ENCODE measurements around the gene COL4A2.

Gene COL4A2

DNA sequence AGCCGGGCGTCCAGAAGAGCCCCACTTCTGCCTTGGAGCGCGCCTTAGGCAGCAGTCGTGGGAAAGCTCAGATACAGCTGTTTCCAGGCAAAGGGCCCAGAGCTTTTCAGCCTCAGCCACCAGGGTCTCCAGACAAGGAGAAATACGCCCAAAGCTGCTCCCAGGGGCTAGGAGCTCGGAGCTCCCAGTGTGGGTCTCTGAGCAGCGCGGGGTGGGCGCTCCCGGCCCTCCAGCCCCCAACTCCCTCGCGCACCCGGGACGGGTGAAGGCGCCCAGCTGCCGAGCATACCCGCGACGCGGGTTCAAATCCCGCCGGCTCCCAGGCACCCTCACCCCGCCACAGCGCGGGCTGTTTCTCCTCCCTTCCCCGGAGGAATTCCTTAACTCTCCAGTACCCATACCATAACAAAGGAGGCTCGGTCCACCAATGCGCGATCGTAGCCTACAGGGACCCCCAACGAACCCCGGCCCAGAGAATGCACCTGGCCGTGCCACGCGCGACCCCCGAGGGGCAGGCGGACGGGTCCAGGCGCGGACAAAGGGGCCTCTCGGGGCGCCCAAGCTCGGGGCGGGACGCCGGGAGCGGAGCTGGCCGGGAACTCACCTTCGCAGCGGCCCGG, 634 bp upstream of the COL4A2 start:
- no peaks in the 10 kb centered on the region for H4K20me1 ChIP-seq (ENCODE audit: insufficient read depth, low read length)
- H2AFZ ChIP-seq (ENCODE audit: low read length), result no peak overlapping the region
- H3K9me3 ChIP-seq (replicated peaks; ENCODE audit: insufficient read depth, low read length), result no peaks in the 10 kb centered on the region
- no peaks in the 10 kb centered on the region for H3K36me3 ChIP-seq (replicated peaks; ENCODE audit: insufficient read depth, low read length)
- no peaks in the 10 kb centered on the region for H3K4me1 ChIP-seq (ENCODE audit: low read length)
- no peak for TF ChIP-seq EZH2 (optimal IDR thresholded peaks at IDR 0.05; ENCODE audit: low read depth, low read length)
- no peak for TF ChIP-seq EZH2phosphoT487 (IDR thresholded peaks at IDR 0.05; ENCODE audit: low read length)
- no peak for TF ChIP-seq CTCF (IDR thresholded peaks at IDR 0.05; ENCODE audit: low read length)
- no peak overlapping the region for H3K4me2 ChIP-seq (ENCODE audit: low read depth, low read length)
- no peaks in the 10 kb centered on the region for H3K9me2 ChIP-seq (replicated peaks; ENCODE audit: insufficient read depth, low read length)
- no peaks in the 10 kb centered on the region for H3K27me3 ChIP-seq (replicated peaks; ENCODE audit: insufficient read depth, low read length)
- H3F3A ChIP-seq (ENCODE audit: insufficient read depth, low read length), result no peaks in the 10 kb centered on the region
- H3K9ac ChIP-seq (ENCODE audit: low read length), result no peak overlapping the region
- no peak for DNase-seq
- no peak overlapping the region for H3K4me3 ChIP-seq (ENCODE audit: low read length)
- H3K79me2 ChIP-seq (ENCODE audit: low read length), result no peaks in the 10 kb centered on the region
- no peak overlapping the region for H3K27ac ChIP-seq (ENCODE audit: low read length)

GRCh38 chr13:110307767-110308655, 927 bp downstream of the COL4A2 start:
- Histone ChIP-seq H2AFZ (ENCODE audit: low read length) (no peak overlapping the region), H3K9ac (ENCODE audit: low read length) (no peak overlapping the region), H3K9me2 (replicated peaks; ENCODE audit: insufficient read depth, low read length) (no peaks in the 10 kb centered on the region), H3K4me2 (ENCODE audit: low read depth, low read length) (peak overlapping the region; percentile 19; the same call in 1 of the 2 replicates), H3F3A (ENCODE audit: insufficient read depth, low read length) (no peaks in the 10 kb centered on the region), H3K4me3 (ENCODE audit: low read length) (0 out of 2 replicates have a peak overlapping the region, but pooled peaks have one; percentile 7), H3K36me3 (replicated peaks; ENCODE audit: insufficient read depth, low read length) (no peaks in the 10 kb centered on the region), H3K4me1 (ENCODE audit: low read length) (no peaks in the 10 kb centered on the region), H4K20me1 (ENCODE audit: insufficient read depth, low read length) (no peaks in the 10 kb centered on the region), H3K9me3 (replicated peaks; ENCODE audit: insufficient read depth, low read length) (no peaks in the 10 kb centered on the region), H3K79me2 (ENCODE audit: low read length) (no peaks in the 10 kb centered on the region), H3K27me3 (replicated peaks; ENCODE audit: insufficient read depth, low read length) (no peaks in the 10 kb centered on the region), H3K27ac (ENCODE audit: low read length) (no peak overlapping the region)
- TF ChIP-seq EZH2phosphoT487 (IDR thresholded peaks at IDR 0.05; ENCODE audit: low read length) (no peak), EZH2 (optimal IDR thresholded peaks at IDR 0.05; ENCODE audit: low read depth, low read length) (no peak), CTCF (IDR thresholded peaks at IDR 0.05; ENCODE audit: low read length) (no peak)
- DNase-seq, result no peak

DNA sequence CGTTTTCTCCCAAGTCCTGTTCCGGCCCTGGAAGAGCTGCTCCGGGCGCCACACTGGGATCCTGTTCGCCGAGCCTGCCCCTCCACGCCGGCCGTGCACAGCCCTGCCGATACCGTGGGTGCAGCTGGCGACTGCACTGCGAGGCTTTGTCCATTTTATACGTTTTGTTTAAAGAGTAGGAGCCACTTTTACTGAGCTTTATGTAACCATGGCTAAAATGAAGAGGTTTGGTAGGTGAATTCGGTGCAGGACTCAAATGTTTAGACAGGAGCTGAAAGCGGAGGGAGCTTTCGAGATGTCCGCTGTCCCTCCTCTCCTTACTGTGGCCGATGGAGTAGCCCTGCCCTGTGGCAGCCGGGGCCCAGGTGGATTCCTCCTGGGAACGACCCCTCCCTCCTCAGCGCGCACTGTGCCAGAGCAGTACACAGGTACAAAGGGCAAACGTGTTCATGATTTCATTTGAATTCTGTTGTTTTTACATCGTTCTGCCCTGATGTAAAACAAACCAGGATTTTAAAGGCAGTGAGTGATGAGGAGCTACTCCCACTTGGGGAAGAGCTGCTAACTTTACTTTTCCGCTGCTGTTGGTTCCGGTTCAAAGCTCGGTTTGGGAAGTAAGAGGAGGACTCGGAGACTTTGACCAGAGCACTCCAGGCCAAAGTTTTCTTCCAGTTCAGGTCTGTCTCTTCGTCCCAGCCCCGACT, 1.7 kb downstream of the COL4A2 start:
- no peaks in the 10 kb centered on the region for H3K79me2 ChIP-seq (ENCODE audit: low read length)
- H3K9me3 ChIP-seq (replicated peaks; ENCODE audit: insufficient read depth, low read length), result no peaks in the 10 kb centered on the region
- TF ChIP-seq EZH2 (optimal IDR thresholded peaks at IDR 0.05; ENCODE audit: low read depth, low read length) (no peak), EZH2phosphoT487 (IDR thresholded peaks at IDR 0.05; ENCODE audit: low read length) (no peak), CTCF (IDR thresholded peaks at IDR 0.05; ENCODE audit: low read length) (no peak)
- H3K9ac ChIP-seq (ENCODE audit: low read length), result no peak overlapping the region
- H3F3A ChIP-seq (ENCODE audit: insufficient read depth, low read length), result no peaks in the 10 kb centered on the region
- H3K4me3 ChIP-seq (ENCODE audit: low read length), result 0 out of 2 replicates have a peak overlapping the region, but pooled peaks have one; percentile 7
- no peaks in the 10 kb centered on the region for H3K9me2 ChIP-seq (replicated peaks; ENCODE audit: insufficient read depth, low read length)
- H3K27me3 ChIP-seq (replicated peaks; ENCODE audit: insufficient read depth, low read length), result no peaks in the 10 kb centered on the region
- no peaks in the 10 kb centered on the region for H4K20me1 ChIP-seq (ENCODE audit: insufficient read depth, low read length)
- no peaks in the 10 kb centered on the region for H3K4me1 ChIP-seq (ENCODE audit: low read length)
- H2AFZ ChIP-seq (ENCODE audit: low read length), result no peak overlapping the region
- DNase-seq, result no peak
- H3K4me2 ChIP-seq (ENCODE audit: low read depth, low read length), result peak overlapping the region; percentile 19; the same call in 1 of the 2 replicates
- H3K27ac ChIP-seq (ENCODE audit: low read length), result no peak overlapping the region
- H3K36me3 ChIP-seq (replicated peaks; ENCODE audit: insufficient read depth, low read length), result no peaks in the 10 kb centered on the region

Data from MM.1S (cell line).